ENCODE measurements around the gene KLF11. TPM values are rescaled to one million over a fixed set of nuclear protein-coding genes. Genes with fewer than 3 reads are reported as not detected.

KLF11 gene
- total and polyA plus RNA-seq, 3 experiments from 2014 or later: 5.8 to 7.5 (median 6.6) TPM

DNA sequence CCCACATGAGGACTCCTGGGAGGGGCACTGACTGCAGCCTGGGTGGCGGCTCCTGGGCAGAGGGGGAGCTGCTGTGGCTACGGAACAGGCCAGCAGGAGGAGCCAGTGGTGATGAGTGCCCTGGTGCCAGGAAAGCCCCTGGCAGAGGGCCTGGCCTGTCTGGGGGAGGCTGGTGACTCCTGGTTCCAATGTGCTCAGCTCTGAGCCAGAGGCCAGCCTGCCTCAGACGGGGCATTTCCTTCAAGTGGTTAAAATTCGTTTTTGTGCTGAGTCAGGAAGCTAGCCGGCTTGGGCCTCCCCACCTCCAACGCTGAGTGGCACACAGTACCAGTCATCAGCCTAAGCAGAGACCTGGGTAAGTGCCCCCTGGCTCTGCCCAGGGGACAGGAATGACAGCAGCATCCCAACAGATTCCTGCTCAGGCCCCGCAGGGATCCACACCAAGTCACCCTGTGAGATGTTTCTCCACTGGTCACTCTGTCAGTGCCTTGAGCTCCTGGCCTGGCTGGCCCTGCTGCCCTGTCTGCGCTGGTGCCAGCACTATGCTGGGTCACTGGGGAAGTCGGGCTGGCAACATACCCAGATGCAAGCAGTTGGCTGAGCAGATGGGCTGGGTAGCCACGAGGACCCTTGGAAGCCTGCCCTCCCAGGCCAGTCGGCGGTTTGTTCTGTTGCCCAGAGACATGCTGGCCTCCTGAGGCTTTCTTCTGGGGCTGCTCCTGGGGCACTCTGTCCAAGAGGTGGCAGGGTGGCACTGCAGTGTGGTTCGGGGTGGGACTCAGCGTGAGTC lies 7.1 kb upstream of the KLF11 start:
- POLR2A ChIA-PET: no interaction called here
- Histone ChIP-seq H3K27ac (ENCODE audit: low read depth, low read length) (no peak overlapping the region), H3K4me1 (ENCODE audit: insufficient read depth, low read length) (peaks cover 4% of the 10 kb centered on the region)

DNA sequence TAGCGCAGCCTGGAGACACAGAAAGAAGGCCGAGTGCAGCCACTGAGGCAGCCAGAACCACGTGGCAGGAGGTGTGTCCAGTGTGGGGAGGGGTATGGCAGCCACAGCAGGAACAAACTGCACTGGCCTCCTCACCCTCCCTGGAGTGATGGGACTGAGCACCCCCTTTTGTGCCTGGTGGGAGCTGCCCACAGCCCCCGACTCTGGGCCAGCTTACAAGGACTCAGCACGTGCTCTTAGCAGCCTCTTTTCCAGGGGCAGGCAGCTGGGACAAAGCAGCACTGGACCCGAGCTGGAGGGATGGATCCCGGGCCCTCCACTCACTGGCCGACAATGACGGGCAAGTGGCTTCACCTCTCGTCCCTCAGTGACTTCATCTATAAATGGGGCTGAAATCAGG lies 5.2 kb upstream of the KLF11 start:
- Histone ChIP-seq H3K4me1 (ENCODE audit: insufficient read depth, low read length) (peaks cover 12% of the 10 kb centered on the region), H3K9me3 (ENCODE audit: low read length) (no peaks in the 10 kb centered on the region), H3K36me3 (ENCODE audit: insufficient read depth, low read length) (no peaks in the 10 kb centered on the region), H3K27ac (ENCODE audit: low read depth, low read length) (no peak overlapping the region), H3K27me3 (ENCODE audit: insufficient read depth, low read length, poor library complexity, severe bottlenecking) (no peaks in the 10 kb centered on the region), H3K4me3 (ENCODE audit: low read length) (no peak overlapping the region)
- ChIA-PET CTCF (interaction anchor here (1.1 to 6.3 kb wide), 2 partner anchors 9 to 54 kb away, joined by 5 to 40 read pairs; no protein-coding TSS in a partner anchor), POLR2A (no interaction called here)
- no peak for DNase-seq
- H3K4me3 Mint-ChIP-seq: peak overlapping the region in 1 of 7 donors; percentile 75
- no peaks in the 10 kb centered on the region for H3K36me3 Mint-ChIP-seq
- H3K9me3 Mint-ChIP-seq: no peaks in the 10 kb centered on the region
- H3K4me1 Mint-ChIP-seq: peaks cover 28 to 34% (median 33%) of the 10 kb centered on the region in 3 donors
- peak overlapping the region in 1 of 8 donors; percentile 83 for H3K27ac Mint-ChIP-seq
- peaks cover 0 to 3% of the 10 kb centered on the region in 2 donors for H3K27me3 Mint-ChIP-seq

More for the DNA sequence above, 7.1 kb upstream of the KLF11 start:
- Mint-ChIP-seq H3K4me1 (peaks cover 17 to 20% (median 19%) of the 10 kb centered on the region in 3 donors), H3K4me3 (no peak overlapping the region), H3K27ac (peak overlapping the region in 2 of 8 donors; percentile 12 to 47), H3K36me3 (no peaks in the 10 kb centered on the region), H3K9me3 (no peaks in the 10 kb centered on the region), H3K27me3 (peaks cover 0 to 1% of the 10 kb centered on the region in 2 donors)
- no peak overlapping the region for H3K4me3 ChIP-seq (ENCODE audit: low read length)
- peak; percentile 26 to 52 (median 28) for DNase-seq
- H3K9me3 ChIP-seq (ENCODE audit: low read length): no peaks in the 10 kb centered on the region
- no peaks in the 10 kb centered on the region for H3K27me3 ChIP-seq (ENCODE audit: insufficient read depth, low read length, poor library complexity, severe bottlenecking)
- no peaks in the 10 kb centered on the region for H3K36me3 ChIP-seq (ENCODE audit: insufficient read depth, low read length)
- CTCF ChIA-PET: interaction anchor here (3.6 to 6.3 kb wide), 2 partner anchors 11 to 52 kb away, joined by 12 to 40 read pairs; no protein-coding TSS in a partner anchor

DNA sequence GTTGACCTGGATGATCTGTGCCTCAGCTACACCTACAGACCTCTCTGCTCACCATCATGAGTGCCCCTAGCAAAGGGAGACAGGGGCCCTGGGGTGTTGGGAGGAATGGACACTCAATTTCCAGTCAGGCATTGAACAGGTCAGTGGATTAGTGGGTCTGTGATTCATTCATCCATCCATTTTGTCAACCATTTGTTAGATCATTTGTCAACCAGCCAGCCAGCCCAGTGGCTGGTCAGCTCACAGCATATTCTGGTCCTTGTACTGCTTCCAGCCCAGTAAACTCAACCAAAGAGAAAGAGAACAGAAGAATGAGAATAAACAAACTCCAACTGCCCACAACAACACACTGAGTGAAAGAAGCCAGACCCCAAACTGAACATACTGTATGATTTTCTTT lies 4.6 kb upstream of the KLF11 start:
- CTCF ChIA-PET: interaction anchor here (1.1 to 6.3 kb wide), 2 partner anchors 9 to 54 kb away, joined by 5 to 40 read pairs; no protein-coding TSS in a partner anchor
- DNase-seq: no peak
- POLR2A ChIA-PET: no interaction called here
- peak overlapping the region in 1 of 7 donors; percentile 94 for H3K4me3 Mint-ChIP-seq
- H3K9me3 Mint-ChIP-seq: no peaks in the 10 kb centered on the region
- peaks cover 12% of the 10 kb centered on the region for H3K4me1 ChIP-seq (ENCODE audit: insufficient read depth, low read length)
- no peaks in the 10 kb centered on the region for H3K9me3 ChIP-seq (ENCODE audit: low read length)
- peaks cover 0 to 3% of the 10 kb centered on the region in 2 donors for H3K27me3 Mint-ChIP-seq
- peak overlapping the region in 1 of 8 donors; percentile 98 for H3K27ac Mint-ChIP-seq
- H3K36me3 Mint-ChIP-seq: no peaks in the 10 kb centered on the region
- no peaks in the 10 kb centered on the region for H3K36me3 ChIP-seq (ENCODE audit: insufficient read depth, low read length)
- H3K27me3 ChIP-seq (ENCODE audit: insufficient read depth, low read length, poor library complexity, severe bottlenecking): no peaks in the 10 kb centered on the region
- H3K4me1 Mint-ChIP-seq: peaks cover 28 to 34% (median 33%) of the 10 kb centered on the region in 3 donors
- no peak overlapping the region for H3K4me3 ChIP-seq (ENCODE audit: low read length)
- no peak overlapping the region for H3K27ac ChIP-seq (ENCODE audit: low read depth, low read length)

DNA sequence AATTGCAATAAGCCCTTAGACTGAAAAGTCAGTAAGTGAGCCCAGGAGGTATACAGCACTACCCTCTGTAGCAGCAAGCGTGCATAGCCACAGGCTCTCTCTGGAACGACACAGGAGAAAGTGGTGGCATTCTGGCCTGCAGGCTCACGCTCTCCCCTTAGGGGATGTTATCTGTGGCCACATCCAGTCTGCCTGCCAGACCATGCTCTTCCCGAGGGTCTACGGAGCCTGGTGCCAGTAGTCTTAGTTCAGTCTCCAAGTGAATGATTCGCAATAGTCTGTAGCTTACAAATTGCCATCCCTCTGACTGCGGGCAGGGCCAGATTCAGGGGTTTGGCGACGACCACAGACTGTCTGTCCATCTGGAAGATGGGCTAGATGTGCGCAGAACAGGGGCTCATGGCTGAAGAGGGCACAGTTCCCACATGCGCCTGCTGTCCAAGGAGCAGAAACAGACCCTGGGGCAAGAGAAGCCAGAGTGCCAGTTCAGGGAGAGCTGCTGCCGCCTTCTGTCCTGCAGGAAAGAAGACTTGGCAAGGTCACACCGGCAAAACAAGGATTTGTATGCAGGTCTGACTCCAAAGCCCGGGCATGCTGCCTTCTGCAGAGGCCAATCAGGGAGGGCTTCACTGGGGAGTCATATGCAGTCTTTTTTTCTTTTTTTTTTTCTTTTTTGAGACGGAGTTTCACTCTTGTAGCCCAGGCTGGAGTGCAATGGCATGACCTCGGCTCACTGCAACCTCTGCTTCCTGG lies 3.5 kb upstream of the KLF11 start:
- ChIA-PET POLR2A (no interaction called here), CTCF (interaction anchor here (1.1 kb wide), 1 partner anchor 33 kb away, joined by 3 read pairs; no protein-coding TSS in a partner anchor)
- Mint-ChIP-seq H3K27me3 (peaks cover 0 to 5% of the 10 kb centered on the region in 2 donors), H3K4me3 (peak overlapping the region in 1 of 7 donors; percentile 94), H3K27ac (peak overlapping the region in 1 of 8 donors; percentile 98), H3K36me3 (no peaks in the 10 kb centered on the region), H3K9me3 (no peaks in the 10 kb centered on the region), H3K4me1 (peaks cover 28 to 35% (median 35%) of the 10 kb centered on the region in 3 donors)
- Histone ChIP-seq H3K27ac (ENCODE audit: low read depth, low read length) (no peak overlapping the region), H3K27me3 (ENCODE audit: insufficient read depth, low read length, poor library complexity, severe bottlenecking) (no peaks in the 10 kb centered on the region), H3K4me1 (ENCODE audit: insufficient read depth, low read length) (peaks cover 18% of the 10 kb centered on the region), H3K9me3 (ENCODE audit: low read length) (no peaks in the 10 kb centered on the region), H3K4me3 (ENCODE audit: low read length) (no peak overlapping the region), H3K36me3 (ENCODE audit: insufficient read depth, low read length) (no peaks in the 10 kb centered on the region)
- no peak for DNase-seq

DNA sequence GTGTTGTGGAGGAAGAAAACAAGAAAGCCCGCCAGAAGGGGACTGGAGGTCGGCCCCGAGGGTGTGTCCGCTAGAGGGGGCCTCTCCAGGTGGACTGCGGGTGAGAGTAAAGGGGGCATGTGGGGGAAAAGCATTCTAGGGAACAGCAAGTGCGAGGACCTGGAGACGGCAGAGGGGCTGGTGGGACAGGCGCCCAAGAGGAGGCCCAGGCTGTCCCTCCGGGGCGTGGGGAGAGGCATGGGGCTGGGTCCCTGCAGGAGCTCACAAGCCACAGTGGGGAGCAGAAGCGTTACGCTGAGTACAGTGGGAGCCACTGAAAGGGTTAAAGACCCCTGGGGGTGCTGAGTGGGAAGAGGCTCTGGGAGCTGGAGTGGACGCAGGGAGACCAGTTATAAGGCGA lies 1.6 kb upstream of the KLF11 start:
- H3K27ac ChIP-seq (ENCODE audit: low read depth, low read length): no peak overlapping the region
- CTCF ChIA-PET: interaction anchor here (1.1 kb wide), 1 partner anchor 57 kb away, joined by 8 read pairs; no protein-coding TSS in a partner anchor
- POLR2A ChIA-PET: interaction anchor here (1.5 kb wide), 1 partner anchor 58 kb away, joined by 4 read pairs; no protein-coding TSS in a partner anchor
- Mint-ChIP-seq H3K36me3 (peaks cover 0 to 7% (median 0%) of the 10 kb centered on the region in 3 donors), H3K4me1 (peaks cover 25 to 43% (median 31%) of the 10 kb centered on the region in 3 donors), H3K9me3 (no peaks in the 10 kb centered on the region), H3K27me3 (peaks cover 0 to 6% of the 10 kb centered on the region in 2 donors), H3K27ac (peak overlapping the region in 5 of 8 donors; percentile 10 to 98 (median 63)), H3K4me3 (peak overlapping the region; percentile 52 to 94 (median 87))
- no peak overlapping the region for H3K4me3 ChIP-seq (ENCODE audit: low read length)
- H3K27me3 ChIP-seq (ENCODE audit: insufficient read depth, low read length, poor library complexity, severe bottlenecking): no peaks in the 10 kb centered on the region
- H3K9me3 ChIP-seq (ENCODE audit: low read length): no peaks in the 10 kb centered on the region
- H3K4me1 ChIP-seq (ENCODE audit: insufficient read depth, low read length): peaks cover 17% of the 10 kb centered on the region
- H3K36me3 ChIP-seq (ENCODE audit: insufficient read depth, low read length): no peaks in the 10 kb centered on the region
- no peak for DNase-seq

DNA sequence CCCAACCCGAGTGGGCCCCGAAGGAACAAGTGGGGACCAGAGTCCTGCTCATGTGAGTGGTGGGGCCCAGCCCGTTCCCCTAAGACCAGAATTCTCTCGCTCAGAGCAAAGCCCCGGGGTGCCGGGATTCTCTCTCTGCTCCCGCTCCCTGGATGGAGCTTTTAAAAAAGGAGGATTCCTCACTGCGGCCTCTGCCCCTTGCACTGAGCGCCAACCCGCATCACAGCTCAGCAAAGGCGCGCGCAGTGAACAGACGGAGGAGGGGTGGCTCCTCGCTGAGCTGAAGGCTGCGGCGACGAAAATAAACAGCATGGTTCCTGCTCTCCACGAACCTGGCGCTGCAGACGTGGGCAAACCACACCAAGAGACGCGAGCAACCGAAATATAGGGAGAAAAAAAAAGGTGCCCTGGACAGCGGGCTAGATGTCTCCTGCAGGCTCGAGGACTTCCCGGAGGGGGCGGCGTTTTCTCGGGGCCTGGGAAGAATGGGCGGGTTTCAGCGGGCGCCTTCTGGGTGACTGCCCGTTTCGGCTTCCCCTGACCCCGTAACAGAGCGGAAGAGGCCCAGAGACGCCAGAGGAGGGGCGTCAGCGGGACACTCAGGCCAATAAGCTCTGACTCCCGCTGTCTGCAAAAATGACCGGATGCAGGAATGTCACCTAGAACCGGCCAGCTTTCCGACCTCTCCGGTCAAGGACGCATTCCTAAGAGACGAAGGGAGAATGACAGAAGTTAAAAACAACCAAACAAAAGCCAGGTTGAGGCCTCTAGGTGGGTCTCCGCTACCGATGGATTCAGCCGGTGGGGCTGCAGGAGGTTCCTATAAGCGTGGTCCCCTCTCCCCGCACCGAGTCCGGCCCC lies 819 bp upstream of the KLF11 start:
- Histone ChIP-seq H3K4me3 (ENCODE audit: low read length) (peak overlapping the region; percentile 64), H3K27me3 (ENCODE audit: insufficient read depth, low read length, poor library complexity, severe bottlenecking) (no peaks in the 10 kb centered on the region), H3K36me3 (ENCODE audit: insufficient read depth, low read length) (no peaks in the 10 kb centered on the region), H3K27ac (ENCODE audit: low read depth, low read length) (peak overlapping the region; percentile 54), H3K9me3 (ENCODE audit: low read length) (no peaks in the 10 kb centered on the region), H3K4me1 (ENCODE audit: insufficient read depth, low read length) (peaks cover 17% of the 10 kb centered on the region)
- POLR2A ChIA-PET: interaction anchor here (1.2 to 1.5 kb wide), 2 partner anchors 13 to 58 kb away, joined by 4 read pairs; no protein-coding TSS in a partner anchor
- Mint-ChIP-seq H3K27me3 (peaks cover 0 to 6% of the 10 kb centered on the region in 2 donors), H3K4me1 (peaks cover 29 to 49% (median 31%) of the 10 kb centered on the region in 3 donors), H3K27ac (peak overlapping the region; percentile 83 to 99 (median 92)), H3K4me3 (peak overlapping the region; percentile 84 to 94 (median 87)), H3K9me3 (no peaks in the 10 kb centered on the region), H3K36me3 (peaks cover 0 to 15% (median 0%) of the 10 kb centered on the region in 3 donors)
- DNase-seq: peak; percentile 20 to 64 (median 46)
- CTCF ChIA-PET: interaction anchor here (0.9 to 1.1 kb wide), 4 partner anchors 58 to 243 kb away, joined by 3 to 8 read pairs (median 4); partner anchors contain the start of gene TAF1B
